CD4-positive, alpha-beta memory T cell (primary cell): ENCODE measurements around the gene SH3BP2. TPM values are rescaled to one million over a fixed set of nuclear protein-coding genes. Genes with fewer than 3 reads are reported as not detected.
A peak's percentile ranks its signal among the peaks of the same experiment; 100 is the strongest.

Source experiments
- CTCF ChIA-PET: fragments of 350-600 bp; sonication (Branson Sonifier 250); formaldehyde crosslinking; loops from one replicate; lab custom pipeline; 2021; ENCODE audit warnings: inconsistent platforms; ENCODE audit not compliant: partially characterized antibody; lab: Charles Lee
- POLR2A ChIA-PET: fragments of 350-600 bp; sonication (Branson Sonifier 250); formaldehyde crosslinking; loops from one replicate; lab custom pipeline; 2021; ENCODE audit not compliant: partially characterized antibody; lab: Charles Lee
- DNase-seq, 5 donors: peaks; one replicate each; pipeline versions ENCODE4 v3.0.0 to v3.0.0-alpha.2; 2020 to 2022; ENCODE audit warnings: mixed read lengths in 1 of 5
- H3K27ac ChIP-seq: one replicate; pipeline ENCODE4 v1.7.0; 2013; ENCODE audit warnings: low read depth, low read length
- H3K27me3 ChIP-seq: 2 replicates; pipeline ENCODE4 v1.7.0; 2013; ENCODE audit warnings: mild to moderate bottlenecking, low read length, moderate library complexity; ENCODE audit not compliant: insufficient read depth
- H3K36me3 ChIP-seq: 2 replicates; pipeline ENCODE4 v1.7.0; 2013; ENCODE audit warnings: mild to moderate bottlenecking, low read length, moderate library complexity; ENCODE audit not compliant: insufficient read depth
- H3K4me1 ChIP-seq: 2 replicates; pipeline ENCODE4 v1.7.0; 2013; ENCODE audit warnings: mild to moderate bottlenecking, low read length, moderate library complexity; ENCODE audit not compliant: insufficient read depth
- H3K4me3 ChIP-seq, 2 donors: one replicate each; pipeline ENCODE4 v1.7.0; 2013; ENCODE audit warnings: low read length in 2 of 2, mild to moderate bottlenecking in 1 of 2
- H3K9me3 ChIP-seq, 2 donors: one replicate each; pipeline ENCODE4 v1.7.0; 2013; ENCODE audit warnings: low read length in 2 of 2, control low read depth in 1 of 2; ENCODE audit not compliant: control insufficient read depth in 1 of 2
- H3K27ac Mint-ChIP-seq, 7 donors: one replicate each; pipeline ENCODE4 v1.8.0; 2020 to 2021; ENCODE audit warnings: mixed read lengths in 7 of 7, mild to moderate bottlenecking in 6 of 7, inconsistent platforms in 3 of 7, moderate library complexity in 3 of 7
- H3K27me3 Mint-ChIP-seq, 2 donors: one replicate each; pipeline ENCODE4 v1.8.0; 2020 to 2021; ENCODE audit warnings: mixed read lengths in 2 of 2
- H3K36me3 Mint-ChIP-seq, 2 donors: one replicate each; pipeline ENCODE4 v1.8.0; 2020 to 2021; ENCODE audit warnings: mixed read lengths in 2 of 2, inconsistent platforms in 1 of 2, mild to moderate bottlenecking in 1 of 2
- H3K4me1 Mint-ChIP-seq, 4 donors: one replicate each; pipeline ENCODE4 v1.8.0; 2020 to 2021; ENCODE audit warnings: mixed read lengths in 4 of 4, mild to moderate bottlenecking in 1 of 4
- H3K4me3 Mint-ChIP-seq, 8 donors: one replicate each; pipeline ENCODE4 v1.8.0; 2020 to 2021; ENCODE audit warnings: mixed read lengths in 8 of 8, mild to moderate bottlenecking in 7 of 8, moderate library complexity in 6 of 8, inconsistent platforms in 3 of 8
- H3K9me3 Mint-ChIP-seq, 8 donors: one replicate each; pipeline ENCODE4 v1.8.0; 2020 to 2021; ENCODE audit warnings: mixed read lengths in 8 of 8, mild to moderate bottlenecking in 5 of 8, inconsistent platforms in 3 of 8, moderate library complexity in 1 of 8
- intact Hi-C: fragments of 100-400 bp; cut with micrococcal nuclease; formaldehyde crosslinking; loops from one replicate; pipeline ENCODE4 v1.15.1; 2023
- polyA plus RNA-seq, 2 donors: library from polyadenylated mRNA; unstranded; fragments of 300-500 nt; fragmentation: Illumina TruSeq; gene quantifications; one replicate each; pipeline ENCODE4 v1.2.3, GENCODE V29; 2021
- total RNA-seq, 2 experiments: library from RNA; stranded (reverse); gene quantifications; one replicate each; pipeline ENCODE4 v1.2.3, GENCODE V29; 2021

SH3BP2 gene
- total and polyA plus RNA-seq, 4 experiments from 2014 or later = 3.8 to 44.3 (median 27.1) TPM

DNA sequence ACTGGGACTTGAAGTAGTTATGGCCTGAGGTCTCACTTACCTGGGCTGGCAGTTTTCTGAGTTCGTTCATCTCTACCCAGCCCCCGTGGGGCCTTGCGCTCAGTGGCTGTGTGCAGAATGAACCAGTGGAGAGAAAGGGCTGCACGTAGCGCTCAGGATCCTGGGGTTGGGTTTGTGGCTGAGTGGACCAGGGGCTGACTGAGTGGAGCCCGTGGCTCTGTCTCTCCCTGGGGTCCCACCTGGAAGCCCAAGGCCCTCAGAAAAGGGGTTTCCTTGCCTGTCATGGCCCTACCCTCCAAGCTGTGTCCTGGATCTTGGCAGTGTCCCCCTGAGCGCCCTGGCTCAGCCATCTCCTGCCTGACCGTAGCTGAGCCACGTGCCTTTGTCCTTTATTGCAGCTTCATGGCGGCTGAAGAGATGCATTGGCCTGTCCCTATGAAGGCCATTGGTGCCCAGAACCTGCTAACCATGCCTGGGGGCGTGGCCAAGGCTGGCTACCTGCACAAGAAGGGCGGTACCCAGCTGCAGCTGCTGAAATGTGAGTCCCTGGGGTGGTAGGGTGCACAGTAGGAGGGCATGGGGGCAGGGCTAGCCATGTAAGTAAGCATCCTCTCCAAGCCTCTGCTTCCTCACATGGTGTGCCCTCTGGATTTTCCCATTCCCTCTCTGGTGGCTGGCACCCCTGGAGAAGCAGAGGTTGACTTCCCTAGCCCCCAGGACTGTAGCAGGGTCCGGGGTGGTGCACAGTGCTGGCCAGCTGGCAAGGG is 27.5 kb downstream of the SH3BP2 start:
- POLR2A ChIA-PET = interaction anchor here (1.0 kb wide), 2 partner anchors 9 to 117 kb away, joined by 3 read pairs; no protein-coding TSS in a partner anchor

DNA sequence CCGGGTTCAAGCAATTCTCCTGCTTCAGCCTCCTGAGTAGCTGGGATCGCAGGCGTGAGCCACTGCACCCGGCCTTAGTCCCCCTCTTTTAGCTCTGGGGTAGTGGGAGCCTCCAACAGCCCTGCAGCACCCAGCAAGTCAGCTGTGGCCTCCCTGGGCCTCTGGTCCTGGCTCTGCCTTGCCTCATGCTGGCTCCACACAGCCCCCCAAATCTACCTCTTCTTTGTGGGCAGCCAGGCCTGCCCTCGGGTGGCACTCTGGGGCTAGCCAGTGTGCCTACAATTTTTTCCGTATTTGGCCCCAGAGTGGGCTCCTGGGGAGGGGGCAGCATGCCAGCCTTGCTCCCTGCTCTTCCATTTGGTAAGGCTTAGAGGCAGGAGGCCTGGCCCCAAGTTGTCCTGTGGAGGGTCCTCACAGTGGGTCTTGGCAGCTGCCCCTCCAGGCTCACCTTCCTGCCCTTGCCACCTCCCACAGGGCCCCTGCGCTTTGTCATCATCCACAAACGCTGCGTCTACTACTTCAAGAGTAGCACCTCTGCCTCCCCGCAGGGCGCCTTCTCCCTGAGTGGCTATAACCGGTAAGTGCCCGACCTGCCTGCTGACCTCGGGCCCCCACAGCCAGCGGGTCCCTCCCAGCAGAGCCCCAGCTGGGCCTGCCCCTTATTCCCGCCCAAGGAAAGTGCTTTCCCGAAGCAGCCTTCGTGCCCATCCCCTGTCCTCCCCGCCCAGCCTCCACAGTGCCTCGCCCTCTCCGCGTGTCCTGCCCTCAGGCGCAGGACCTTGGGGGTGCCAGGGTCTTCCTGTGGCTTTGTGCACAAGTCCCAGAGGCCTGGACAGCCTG is 29.8 kb downstream of the SH3BP2 start:
- peak overlapping the region in 4 of 7 donors; percentile 25 to 92 (median 64) for H3K27ac Mint-ChIP-seq
- ChIA-PET CTCF (no interaction called here), POLR2A (interaction anchor here (1.0 kb wide), 2 partner anchors 16 to 24 kb away, joined by 3 read pairs; no protein-coding TSS in a partner anchor)
- H3K27ac ChIP-seq = no peak overlapping the region
- peaks cover 30% of the 10 kb centered on the region for H3K36me3 ChIP-seq
- H3K4me1 Mint-ChIP-seq = peaks cover 7 to 24% (median 17%) of the 10 kb centered on the region in 4 donors
- no peaks in the 10 kb centered on the region for H3K27me3 ChIP-seq
- intact Hi-C loops = no loop called here
- H3K4me1 ChIP-seq = peaks cover 9% of the 10 kb centered on the region
- no peak overlapping the region for H3K4me3 ChIP-seq
- no peak for DNase-seq
- H3K4me3 Mint-ChIP-seq = no peak overlapping the region
- no peaks in the 10 kb centered on the region for H3K9me3 ChIP-seq
- no peaks in the 10 kb centered on the region for H3K27me3 Mint-ChIP-seq
- no peaks in the 10 kb centered on the region for H3K9me3 Mint-ChIP-seq
- H3K36me3 Mint-ChIP-seq = peaks cover 14 to 34% of the 10 kb centered on the region in 2 donors

More for the DNA sequence above, 27.5 kb downstream of the SH3BP2 start:
- Mint-ChIP-seq H3K36me3 (peaks cover 6 to 36% of the 10 kb centered on the region in 2 donors), H3K4me3 (peak overlapping the region in 7 of 8 donors; percentile 7 to 50 (median 29)), H3K4me1 (peaks cover 20 to 43% (median 33%) of the 10 kb centered on the region in 4 donors), H3K9me3 (no peaks in the 10 kb centered on the region), H3K27ac (peak overlapping the region in 6 of 7 donors; percentile 38 to 91 (median 70)), H3K27me3 (no peaks in the 10 kb centered on the region)
- no peak overlapping the region for H3K4me3 ChIP-seq
- intact Hi-C loops = no loop called here
- peaks cover 32% of the 10 kb centered on the region for H3K4me1 ChIP-seq
- no peaks in the 10 kb centered on the region for H3K9me3 ChIP-seq
- no peak for DNase-seq
- CTCF ChIA-PET = no interaction called here
- H3K27me3 ChIP-seq = no peaks in the 10 kb centered on the region
- peak overlapping the region; percentile 17 for H3K27ac ChIP-seq
- H3K36me3 ChIP-seq = peaks cover 25% of the 10 kb centered on the region

DNA sequence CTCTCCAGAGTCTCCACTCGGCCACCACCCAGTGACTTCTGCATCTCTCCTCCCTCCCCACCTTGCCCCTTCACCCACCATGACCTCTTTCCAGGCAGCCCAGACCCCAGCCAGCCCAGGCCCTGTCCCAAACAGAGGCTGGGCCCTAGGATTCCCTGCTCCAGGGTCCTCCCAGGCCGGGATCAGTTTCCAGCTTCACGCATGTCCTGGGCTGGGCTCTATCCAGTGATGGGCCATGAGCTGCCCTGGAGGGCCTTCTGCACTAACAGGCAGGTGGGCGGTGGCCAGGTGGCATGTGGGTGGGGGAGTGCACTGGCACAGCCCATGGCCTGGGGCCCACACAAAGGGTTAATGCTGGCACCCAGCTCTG is 30.4 kb downstream of the SH3BP2 start:
- H3K9me3 ChIP-seq = no peaks in the 10 kb centered on the region
- DNase-seq = no peak
- no peak overlapping the region for H3K4me3 ChIP-seq
- H3K27ac ChIP-seq = no peak overlapping the region
- ChIA-PET POLR2A (interaction anchor here (1.0 kb wide), 1 partner anchor 25 kb away, joined by 3 read pairs; no protein-coding TSS in a partner anchor), CTCF (no interaction called here)
- Mint-ChIP-seq H3K4me3 (no peak overlapping the region), H3K36me3 (peaks cover 14 to 38% of the 10 kb centered on the region in 2 donors), H3K4me1 (peaks cover 7 to 22% (median 17%) of the 10 kb centered on the region in 4 donors), H3K27me3 (no peaks in the 10 kb centered on the region), H3K9me3 (no peaks in the 10 kb centered on the region), H3K27ac (peak overlapping the region in 1 of 7 donors; percentile 29)
- intact Hi-C loops = no loop called here
- H3K36me3 ChIP-seq = peaks cover 35% of the 10 kb centered on the region
- H3K27me3 ChIP-seq = no peaks in the 10 kb centered on the region
- peaks cover 8% of the 10 kb centered on the region for H3K4me1 ChIP-seq

DNA sequence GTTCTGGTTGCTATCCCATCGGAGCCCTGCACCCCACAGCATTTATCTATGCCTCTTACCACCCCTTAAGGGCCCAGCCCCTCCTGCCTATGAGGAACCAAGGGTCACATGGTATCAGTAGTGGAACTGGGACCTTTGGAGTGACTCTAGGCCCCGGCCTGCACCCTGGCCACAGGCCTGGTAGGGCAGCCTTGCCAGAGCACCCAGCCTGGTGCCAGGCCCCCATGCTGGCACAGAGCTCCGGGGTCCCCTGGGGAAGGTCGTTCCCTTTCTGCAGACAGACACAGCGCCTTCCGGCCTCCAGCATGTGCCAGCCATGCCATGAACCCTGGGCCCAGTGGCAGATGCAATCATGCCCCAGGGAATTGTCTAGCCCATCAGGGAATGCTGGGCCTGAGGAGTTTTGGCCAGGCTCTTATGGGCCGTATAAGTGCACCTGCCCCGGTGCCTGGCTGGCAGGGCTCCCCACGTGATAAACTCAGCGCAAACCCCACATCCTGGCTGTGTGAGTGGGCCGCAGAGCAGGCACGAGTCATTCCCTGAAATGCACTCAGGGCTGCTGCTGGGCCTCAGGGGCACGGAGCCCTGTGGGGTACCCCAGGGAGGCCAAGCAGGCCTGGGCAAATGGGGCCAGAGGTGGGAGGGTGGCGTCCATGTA is 30.9 kb downstream of the SH3BP2 start:
- H3K4me3 Mint-ChIP-seq = no peak overlapping the region
- H3K36me3 Mint-ChIP-seq = peaks cover 14 to 43% of the 10 kb centered on the region in 2 donors
- ChIA-PET POLR2A (no interaction called here), CTCF (no interaction called here)
- H3K9me3 Mint-ChIP-seq = no peaks in the 10 kb centered on the region
- intact Hi-C loops = no loop called here
- Histone ChIP-seq H3K9me3 (no peaks in the 10 kb centered on the region), H3K27me3 (no peaks in the 10 kb centered on the region), H3K36me3 (peaks cover 38% of the 10 kb centered on the region), H3K27ac (no peak overlapping the region), H3K4me3 (no peak overlapping the region), H3K4me1 (peaks cover 8% of the 10 kb centered on the region)
- no peak overlapping the region for H3K27ac Mint-ChIP-seq
- no peaks in the 10 kb centered on the region for H3K27me3 Mint-ChIP-seq
- no peak for DNase-seq
- H3K4me1 Mint-ChIP-seq = peaks cover 7 to 22% (median 17%) of the 10 kb centered on the region in 4 donors

- H3K4me3 ChIP-seq = no peak overlapping the region
- no peak for DNase-seq
- no peak overlapping the region for H3K27ac ChIP-seq
- no peaks in the 10 kb centered on the region for H3K27me3 ChIP-seq
- Mint-ChIP-seq H3K27ac (no peak overlapping the region), H3K9me3 (no peaks in the 10 kb centered on the region), H3K4me1 (peaks cover 6 to 20% (median 14%) of the 10 kb centered on the region in 4 donors), H3K4me3 (no peak overlapping the region), H3K27me3 (no peaks in the 10 kb centered on the region), H3K36me3 (peaks cover 14 to 45% of the 10 kb centered on the region in 2 donors)
- intact Hi-C loops = no loop called here
- peaks cover 41% of the 10 kb centered on the region for H3K36me3 ChIP-seq
- H3K9me3 ChIP-seq = no peaks in the 10 kb centered on the region
- ChIA-PET CTCF (no interaction called here), POLR2A (no interaction called here)
- peaks cover 6% of the 10 kb centered on the region for H3K4me1 ChIP-seq
Observed at GRCh38 chr4:2824329-2824835, 31.5 kb downstream of the SH3BP2 start.

DNA sequence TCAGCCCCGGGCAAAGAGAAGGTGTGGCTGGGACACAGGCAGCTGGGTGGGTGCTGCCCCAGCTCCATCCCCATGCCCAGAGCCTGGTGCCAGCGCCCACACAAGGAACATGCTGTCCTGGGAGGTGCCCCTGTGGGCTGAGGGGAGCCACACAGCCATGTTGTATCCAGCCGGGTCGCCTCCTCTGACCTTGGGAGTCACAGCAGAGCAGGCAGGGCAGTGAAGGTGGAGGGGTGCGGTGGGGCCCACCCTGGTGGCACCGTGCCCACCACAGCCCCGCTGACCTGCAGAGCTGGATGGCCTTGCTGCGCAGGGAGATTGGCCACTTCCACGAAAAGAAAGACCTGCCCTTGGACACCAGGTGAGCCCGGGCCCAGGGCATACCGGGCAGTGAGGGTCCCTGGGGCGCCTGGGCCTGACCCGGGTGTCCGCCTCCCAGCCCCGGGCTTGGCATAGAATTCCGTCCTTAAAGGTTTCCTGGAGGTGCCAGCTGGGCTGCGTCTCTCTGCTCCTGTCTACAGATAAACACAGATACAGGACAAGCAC is 32.0 kb downstream of the SH3BP2 start:
- CTCF ChIA-PET = no interaction called here
- intact Hi-C loops = no loop called here
- no peaks in the 10 kb centered on the region for H3K27me3 Mint-ChIP-seq
- no peak for DNase-seq
- peak overlapping the region in 1 of 7 donors; percentile 73 for H3K27ac Mint-ChIP-seq
- H3K4me1 Mint-ChIP-seq = peaks cover 3 to 15% (median 9%) of the 10 kb centered on the region in 4 donors
- H3K36me3 ChIP-seq = peaks cover 41% of the 10 kb centered on the region
- H3K36me3 Mint-ChIP-seq = peaks cover 14 to 43% of the 10 kb centered on the region in 2 donors
- POLR2A ChIA-PET = no interaction called here
- H3K27me3 ChIP-seq = no peaks in the 10 kb centered on the region
- no peaks in the 10 kb centered on the region for H3K9me3 ChIP-seq
- H3K4me3 Mint-ChIP-seq = no peak overlapping the region
- H3K27ac ChIP-seq = no peak overlapping the region
- H3K4me3 ChIP-seq = no peak overlapping the region
- no peaks in the 10 kb centered on the region for H3K9me3 Mint-ChIP-seq
- H3K4me1 ChIP-seq = peaks cover under 1% of the 10 kb centered on the region
